ENCODE measurements around the gene USP15.

The USP15 gene

GRCh38 chr12:62258941-62259630, 1.1 kb upstream of the USP15 start:
- DNase-seq: peak; percentile 53

GRCh38 chr12:62259631-62259992, 592 bp upstream of the USP15 start:
- DNase-seq: no peak

- peak; percentile 82 for DNase-seq
These were observed 804 bp downstream of the USP15 start for GRCh38 chr12:62260733-62261683.

- no peak for DNase-seq
These were observed 1.8 kb downstream of the USP15 start for GRCh38 chr12:62261876-62262517.

GRCh38 chr12:62263232-62263631, 3.0 kb downstream of the USP15 start:
- DNase-seq: no peak

GRCh38 chr12:62263966-62264365, 3.8 kb downstream of the USP15 start:
- DNase-seq: peak; percentile 31

- DNase-seq: peak; percentile 30
These were observed 4.5 kb downstream of the USP15 start for GRCh38 chr12:62264706-62265105.

GRCh38 chr12:62265511-62265910, 5.3 kb downstream of the USP15 start:
- DNase-seq: no peak

GRCh38 chr12:62267026-62267425, 6.8 kb downstream of the USP15 start:
- no peak for DNase-seq

GRCh38 chr12:62267480-62267879, 7.3 kb downstream of the USP15 start:
- no peak for DNase-seq

GRCh38 chr12:62268956-62269355, 8.8 kb downstream of the USP15 start:
- DNase-seq: no peak

- no peak for DNase-seq
These were observed 9.4 kb downstream of the USP15 start for GRCh38 chr12:62269464-62270228.

GRCh38 chr12:62270384-62270783, 10.2 kb downstream of the USP15 start:
- no peak for DNase-seq

GRCh38 chr12:62270872-62271271, 10.7 kb downstream of the USP15 start:
- DNase-seq: no peak

GRCh38 chr12:62272936-62273552, 12.8 kb downstream of the USP15 start:
- no peak for DNase-seq

- no peak for DNase-seq
These were observed 13.6 kb downstream of the USP15 start for GRCh38 chr12:62273724-62274380.

- DNase-seq: no peak
These were observed 17.8 kb downstream of the USP15 start for GRCh38 chr12:62278022-62278421.

GRCh38 chr12:62279058-62279457, 18.9 kb downstream of the USP15 start:
- no peak for DNase-seq

GRCh38 chr12:62279961-62280360, 19.8 kb downstream of the USP15 start:
- no peak for DNase-seq

- DNase-seq: no peak
These were observed 22.0 kb downstream of the USP15 start for GRCh38 chr12:62282057-62282774.

GRCh38 chr12:62284749-62285148, 24.5 kb downstream of the USP15 start:
- no peak for DNase-seq
